SK-N-SH (cell line): ENCODE measurements around the gene HAO2.

Source experiments
- CTCF ChIP-seq: fragments of 200-600 bp; sonication (generic); IDR thresholded peaks from 2 replicates; pipeline ENCODE4 v1.6.1; 2017; ENCODE audit warnings: antibody characterized with exemption, mild to moderate bottlenecking, moderate library complexity
- ELF1 ChIP-seq: IDR thresholded peaks from 2 replicates; pipeline ENCODE4 v1.4.0; 2012
- GATA2 ChIP-seq: sonication (generic); formaldehyde crosslinking; IDR thresholded peaks from 2 replicates; pipeline ENCODE4 v1.5.0; 2020; ENCODE audit warnings: mild to moderate bottlenecking, missing genetic modification reagents
- MXI1 ChIP-seq: IDR thresholded peaks from 2 replicates; pipeline ENCODE4 v1.6.1; 2012; ENCODE audit warnings: mild to moderate bottlenecking, low read depth, low read length, improper control_type of control experiment
- POLR2AphosphoS5 ChIP-seq: IDR thresholded peaks from 2 replicates; pipeline ENCODE4 v1.6.1; 2012; ENCODE audit warnings: low read depth, low read length
- RAD21 ChIP-seq: IDR thresholded peaks from 2 replicates; pipeline ENCODE4 v1.6.1; 2012; ENCODE audit warnings: mild to moderate bottlenecking, low read length
- REST ChIP-seq: IDR thresholded peaks from 2 replicates; pipeline ENCODE4 v1.6.1; 2012; ENCODE audit warnings: mild to moderate bottlenecking, low read depth, low read length, moderate library complexity
- USF1 ChIP-seq: IDR thresholded peaks from 2 replicates; pipeline ENCODE4 v1.4.0; 2012; ENCODE audit warnings: low read depth, borderline replicate concordance
- USF2 ChIP-seq: fragments of 150-350 bp; IDR thresholded peaks from 2 replicates; pipeline ENCODE4 v1.6.1; 2017; ENCODE audit warnings: antibody characterized with exemption, low read length, low read depth, borderline replicate concordance

- TF ChIP-seq MXI1: no peak
- no peak for TF ChIP-seq REST
- no peak for TF ChIP-seq CTCF
- no peak for TF ChIP-seq ELF1
- no peak for TF ChIP-seq USF2
- no peak for TF ChIP-seq GATA2 (CRISPR knock-in tag)
- TF ChIP-seq POLR2AphosphoS5: no peak
- no peak for TF ChIP-seq RAD21
- TF ChIP-seq USF1: no peak
Observed at GRCh38 chr1:119338004-119338403, 30.6 kb upstream of the HAO2 start.
